A204.1 (cell line): ENCODE data around the gene DDHD1.
"Not testable (repeated sequence)": the region's sequence is repeated elsewhere in the genome, so short reads cannot be mapped to it uniquely, and the experiment has no call there.

Experiments
- FAIRE-seq: peaks from 2 replicates; lab custom pipeline; 2012; peaks lifted over from hg19 to GRCh38; lab: Jason Lieb, UNC

Gene DDHD1

DNA sequence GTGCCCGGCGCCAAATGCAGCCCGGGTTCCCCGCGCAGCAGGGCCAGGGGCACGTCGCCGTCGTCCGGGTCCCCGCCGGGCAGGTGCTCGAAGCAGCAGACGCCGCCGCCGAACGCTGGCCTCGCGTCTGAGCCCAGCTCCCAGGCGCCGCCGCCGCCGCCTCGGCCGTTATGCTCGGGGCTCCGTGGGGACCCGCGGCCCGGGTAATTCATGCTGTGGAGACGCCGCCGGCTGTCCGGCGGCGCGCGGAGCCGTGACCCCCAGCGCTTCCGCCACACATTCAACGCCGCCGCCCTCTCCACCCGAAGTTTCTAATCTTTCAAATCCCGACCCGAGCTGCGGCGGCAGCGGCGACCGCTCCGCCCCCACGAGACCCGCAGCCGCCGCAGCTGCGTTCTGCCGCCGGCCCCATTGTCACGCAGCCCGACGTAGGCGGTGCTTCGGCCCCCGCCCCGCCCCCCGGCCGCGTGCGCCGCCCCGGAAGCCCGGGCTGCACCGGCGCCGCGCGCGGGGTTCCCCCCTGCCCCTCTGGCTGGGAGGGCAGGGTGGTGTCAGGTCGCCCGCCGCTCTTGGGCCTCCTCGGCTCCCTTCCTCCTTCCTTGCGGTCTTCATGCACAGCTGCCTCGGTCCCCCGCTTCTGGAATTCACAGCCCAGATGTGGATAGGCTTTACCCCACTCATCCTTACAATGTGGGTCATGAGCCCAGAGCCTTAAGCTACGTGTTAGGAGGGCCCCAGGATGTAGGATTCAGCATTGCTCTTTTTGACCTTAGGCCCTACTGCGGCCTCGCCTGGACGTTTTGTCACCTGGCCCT is at the start of gene DDHD1:
Gene DDHD1, minus strand, starts transcription at position 437 of the 815 bp plus-strand sequence. Its CDS starts 225 bp downstream, at position 212.
- FAIRE-seq = no peak

DNA sequence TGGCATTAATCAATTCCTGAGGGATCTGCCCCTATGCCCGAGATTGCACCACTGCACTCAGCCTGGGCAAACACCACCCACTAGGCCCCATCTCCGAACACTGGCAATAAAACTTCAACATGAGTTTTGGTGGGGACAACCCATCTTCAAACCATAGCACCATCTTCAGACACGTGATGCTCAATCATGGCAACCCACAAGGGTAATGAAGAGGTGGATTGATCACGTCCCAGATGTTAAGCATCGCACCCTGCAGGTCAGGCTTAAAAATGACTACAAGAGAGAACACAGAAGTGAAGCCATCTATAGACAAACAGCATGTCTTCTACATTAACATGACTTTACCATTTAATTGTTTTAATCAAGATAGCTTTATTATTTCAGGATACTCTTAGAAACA is 42.8 kb upstream of the DDHD1 start:
- FAIRE-seq = no peak

DNA sequence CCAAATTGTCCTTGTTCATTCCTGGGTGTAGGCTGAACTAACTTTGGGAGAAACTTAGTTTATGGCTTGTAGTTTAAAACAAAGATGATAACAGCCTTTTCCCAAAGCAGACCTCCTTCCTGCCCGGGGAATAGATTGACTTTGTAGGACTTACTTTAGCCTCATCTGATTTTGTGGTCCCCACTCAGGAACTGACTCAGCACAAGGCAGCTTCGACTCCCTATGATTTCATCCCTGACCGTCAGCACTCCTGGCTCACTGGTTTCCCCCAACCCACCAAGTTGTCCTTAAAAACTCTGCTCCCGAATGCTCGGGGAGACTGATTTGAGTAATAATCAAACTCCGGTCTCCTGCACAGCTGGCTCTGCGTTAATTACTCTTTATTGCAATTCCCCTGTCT is 40.1 kb upstream of the DDHD1 start:
- no peak for FAIRE-seq

DNA sequence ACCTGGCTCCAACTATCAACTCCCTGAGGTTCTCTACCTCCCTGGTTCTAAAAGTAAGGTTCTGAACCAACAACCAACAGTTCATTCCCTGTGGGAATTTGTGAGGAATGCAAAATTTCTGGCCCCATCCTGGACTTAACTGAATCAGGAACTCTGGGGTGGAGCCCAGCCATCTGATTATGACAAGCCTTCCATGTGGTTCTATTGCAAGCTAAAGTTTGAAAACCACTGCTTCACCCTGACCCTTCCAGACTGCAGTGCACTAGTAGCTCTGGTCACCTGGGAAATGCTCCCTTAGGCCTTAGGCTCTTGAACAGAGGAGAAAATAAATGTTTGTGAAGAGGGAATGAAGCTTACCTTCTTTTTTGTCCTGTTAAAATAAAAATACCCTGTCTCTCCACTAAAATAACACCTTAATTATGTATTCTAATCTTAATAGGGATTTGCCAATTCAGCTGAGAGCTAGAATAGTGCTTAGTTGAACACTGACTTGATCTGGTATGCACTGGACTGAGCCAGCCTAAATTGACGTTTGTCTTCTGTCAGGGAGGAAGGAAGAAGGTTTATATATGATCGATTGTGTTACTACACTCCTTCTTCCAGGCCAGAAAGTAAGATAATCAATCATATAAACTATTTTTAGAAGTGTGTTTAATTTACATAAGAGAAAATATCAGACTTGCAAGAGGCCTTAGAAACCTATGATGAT is 39.1 kb upstream of the DDHD1 start:
- FAIRE-seq = no peak

DNA sequence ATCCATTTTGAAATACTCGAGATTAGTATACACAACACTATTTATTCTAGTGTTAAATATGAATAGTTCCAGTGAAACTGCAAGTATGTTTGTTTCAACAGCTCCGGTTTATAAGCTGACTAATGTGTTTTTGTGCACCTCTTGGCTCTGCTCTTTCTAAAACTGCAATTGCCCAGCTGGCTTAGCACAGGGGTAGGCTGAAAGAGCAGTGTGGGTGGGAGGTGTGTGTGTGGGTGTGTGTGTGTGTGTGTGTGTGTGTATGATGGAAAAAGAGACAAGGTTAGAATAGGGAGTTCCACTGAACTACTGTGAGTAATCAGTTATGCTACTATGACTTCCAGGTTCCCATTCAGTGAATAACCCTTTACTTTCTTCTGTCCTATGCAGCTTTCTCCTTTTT is 37.8 kb upstream of the DDHD1 start:
- no peak for FAIRE-seq

DNA sequence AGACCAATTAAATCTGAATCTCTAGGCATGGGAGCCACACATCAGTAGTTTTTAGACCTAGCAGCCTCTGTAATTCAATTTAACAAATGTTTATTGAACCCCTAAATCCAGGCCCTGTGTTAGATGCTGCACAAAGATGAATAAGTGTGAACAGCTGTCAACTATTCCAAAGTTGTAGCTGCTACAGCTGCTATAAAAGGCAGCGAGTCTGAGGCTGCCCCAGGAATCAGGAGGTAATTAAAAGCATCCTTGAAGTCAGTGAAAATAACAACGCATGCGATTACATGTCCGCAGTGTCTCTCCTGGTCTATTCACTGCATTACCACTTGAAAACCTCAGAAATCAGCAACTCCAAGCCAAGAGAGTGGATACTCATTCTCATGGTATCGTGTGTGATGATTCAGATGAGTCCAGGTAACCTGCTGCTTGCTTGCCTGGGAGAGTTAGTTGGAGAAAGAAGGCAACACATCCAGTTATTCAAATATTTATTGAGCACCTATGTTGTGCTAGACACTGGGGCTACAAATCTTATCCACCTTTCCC is 34.9 kb upstream of the DDHD1 start:
- no peak for FAIRE-seq

DNA sequence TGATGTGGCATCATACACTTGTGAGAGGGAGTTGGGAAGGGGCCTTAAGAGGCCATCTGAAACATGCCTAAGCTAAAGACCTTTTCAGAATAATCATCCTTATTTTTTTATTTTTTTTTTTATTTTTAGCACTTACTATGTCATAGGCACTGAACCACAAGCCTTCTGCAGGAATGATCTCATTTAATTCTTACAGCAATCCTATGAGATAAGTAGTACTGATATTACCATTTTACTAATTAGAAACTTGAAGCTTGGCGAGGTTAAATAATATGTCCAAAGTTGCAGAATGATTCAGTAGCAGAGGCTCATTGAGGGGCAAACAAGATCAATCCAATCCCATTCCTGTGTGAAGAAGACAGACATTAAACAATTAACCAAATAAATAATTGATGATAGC is 33.4 kb upstream of the DDHD1 start:
- FAIRE-seq = no peak

DNA sequence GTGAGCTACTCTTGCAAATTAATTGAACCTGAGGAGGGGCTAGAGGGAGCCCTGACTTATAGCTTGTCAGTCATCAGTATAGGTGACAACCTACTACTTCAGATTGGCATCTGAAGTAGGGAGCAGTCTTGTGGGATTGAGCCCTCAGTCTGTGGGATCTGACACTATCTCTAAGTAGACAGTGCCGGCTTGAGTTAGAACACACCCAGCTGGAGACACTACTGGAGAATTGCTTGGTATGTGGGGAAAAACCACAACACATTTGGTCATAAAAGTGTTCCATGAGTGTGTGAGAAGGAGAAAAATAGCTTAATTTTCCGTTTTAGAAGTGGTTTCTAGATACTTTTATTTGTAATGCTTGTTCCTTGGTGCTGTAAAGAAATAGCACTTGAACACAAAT is 30.5 kb upstream of the DDHD1 start:
- no peak for FAIRE-seq

DNA sequence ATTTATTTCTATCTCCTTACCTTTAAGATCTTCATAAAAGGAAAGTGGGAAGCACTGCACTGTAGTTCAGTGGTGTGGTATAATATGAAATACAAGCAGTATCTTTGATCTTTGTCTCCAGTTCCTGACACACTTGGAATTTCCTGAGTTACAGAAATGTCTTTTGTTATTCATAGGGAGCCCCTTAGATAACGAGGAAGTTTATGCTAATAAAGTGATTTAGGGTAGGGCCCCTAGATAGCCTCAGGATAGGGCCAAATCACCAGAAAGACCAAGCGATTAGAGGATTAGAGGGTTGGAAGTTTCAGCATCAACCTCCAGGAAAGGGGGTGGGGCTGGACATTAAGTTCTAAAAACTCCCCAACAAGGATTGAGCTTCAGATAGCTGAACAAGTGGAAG is 29.9 kb upstream of the DDHD1 start:
- no peak for FAIRE-seq

DNA sequence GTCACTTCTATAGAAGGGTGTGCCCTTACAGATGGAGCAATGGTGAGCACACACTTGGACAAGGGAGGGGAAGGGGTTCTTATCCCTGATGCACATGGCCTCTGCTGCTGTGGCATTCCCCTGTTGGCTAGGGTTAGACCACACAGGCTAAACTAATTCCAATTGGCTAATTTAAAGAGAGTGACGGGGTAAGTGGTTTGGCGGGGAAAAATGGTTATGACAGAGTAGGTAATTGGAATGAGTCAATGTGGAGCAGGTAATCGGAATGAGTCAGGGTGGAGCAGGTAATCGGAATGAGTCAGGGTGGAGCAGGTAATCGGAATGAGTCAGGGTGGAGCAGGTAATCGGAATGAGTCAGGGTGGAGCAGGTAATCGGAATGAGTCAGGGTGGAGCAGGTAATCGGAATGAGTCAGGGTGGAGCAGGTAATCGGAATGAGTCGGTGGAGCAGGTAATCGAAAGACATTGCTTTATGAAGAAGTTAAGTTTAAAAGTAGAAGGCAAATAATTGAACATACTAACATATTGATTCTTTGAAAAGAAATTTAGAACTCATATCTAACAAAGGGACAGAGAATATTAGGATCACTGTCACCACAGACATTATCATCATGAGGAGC is 28.4 kb upstream of the DDHD1 start:
- FAIRE-seq = not testable (repeated sequence)

DNA sequence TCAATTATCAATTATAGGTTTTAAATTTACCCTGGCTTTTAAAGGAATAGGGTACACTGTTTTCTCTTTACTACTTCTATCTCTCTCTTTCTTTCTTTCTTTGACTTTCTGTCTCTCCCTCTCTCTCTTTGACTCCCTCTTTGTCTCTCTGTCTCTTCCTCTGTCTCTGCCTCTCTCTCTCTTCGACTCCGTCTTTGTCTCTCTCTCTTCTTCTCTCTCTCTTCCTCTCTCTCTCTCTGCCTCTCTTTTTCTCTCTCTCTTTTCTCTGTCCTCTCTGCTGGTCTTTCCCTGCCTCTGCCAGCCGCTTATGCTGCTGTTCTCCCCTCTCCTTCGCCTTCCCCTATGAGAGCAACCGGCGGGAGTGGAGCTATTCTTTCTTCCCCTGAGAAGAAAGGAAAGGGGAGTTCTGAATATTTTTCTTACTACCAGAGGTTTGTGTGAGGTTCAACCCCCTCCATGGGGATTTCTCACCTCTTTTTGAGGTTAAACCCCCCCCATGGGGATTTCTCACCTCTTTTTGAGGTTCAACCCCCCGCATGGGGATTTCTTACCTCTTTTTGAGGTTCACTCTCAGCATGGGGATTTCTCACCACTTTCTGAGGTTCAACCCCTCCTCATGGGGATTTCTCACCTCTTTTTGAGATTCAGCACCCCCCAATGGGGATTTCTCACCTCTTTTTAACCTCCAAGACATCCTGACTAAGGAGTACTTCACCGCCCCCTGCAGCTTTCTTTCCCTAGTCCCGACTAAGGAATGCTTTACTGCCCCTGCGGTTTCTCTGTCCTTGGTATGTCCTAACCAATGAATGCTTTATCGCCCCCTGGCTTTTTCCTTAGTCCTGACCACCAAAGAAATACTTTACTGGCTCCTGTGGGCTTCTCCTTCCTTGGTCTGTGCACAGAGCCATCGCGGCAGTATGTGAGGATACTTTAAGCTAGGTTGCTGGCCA is 27.4 kb upstream of the DDHD1 start:
- FAIRE-seq = no peak

DNA sequence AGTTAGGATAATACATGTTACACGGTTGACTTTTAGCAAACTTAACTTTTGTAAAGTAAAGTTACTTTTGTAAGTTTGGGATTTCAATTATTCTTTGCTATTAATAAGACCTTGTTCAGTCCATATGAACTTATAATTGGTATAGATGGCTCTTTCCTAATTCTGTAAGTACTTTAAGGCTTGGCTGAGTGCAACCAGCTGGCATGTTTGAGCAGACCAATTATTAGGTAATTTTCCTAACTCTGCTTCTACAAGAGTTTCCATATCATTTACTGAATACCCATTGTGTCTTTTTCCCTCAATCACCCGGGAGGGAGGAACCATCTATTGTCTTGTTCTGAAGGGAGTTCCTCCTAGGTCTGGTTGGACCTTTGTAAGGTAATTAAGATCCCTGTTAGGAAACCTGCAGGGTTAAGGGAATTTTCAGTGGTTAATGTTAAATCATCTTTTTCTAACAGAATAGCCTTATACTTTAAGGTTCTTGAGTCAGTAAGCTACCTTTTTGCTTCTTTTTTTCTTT is 26.4 kb upstream of the DDHD1 start:
- not testable (repeated sequence) for FAIRE-seq

DNA sequence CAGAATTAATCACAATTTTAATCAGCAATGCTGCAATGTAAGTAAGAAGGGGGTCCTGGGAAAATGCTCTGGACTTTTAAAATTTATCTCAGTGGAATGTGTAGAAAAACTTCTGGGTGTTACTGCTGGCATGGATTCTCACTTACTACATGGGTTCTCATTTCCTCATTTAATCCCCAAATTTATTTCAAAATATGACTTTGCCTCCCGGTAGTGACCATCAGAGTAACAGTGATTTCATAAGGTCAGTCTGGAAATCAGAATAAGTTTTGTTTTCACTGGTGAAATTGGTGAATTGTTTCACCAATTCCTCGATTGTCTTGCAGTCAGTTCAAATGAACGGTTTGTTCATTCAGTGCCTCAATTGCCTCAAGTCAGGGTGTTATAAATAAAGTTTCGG is 22.3 kb upstream of the DDHD1 start:
- no peak for FAIRE-seq

DNA sequence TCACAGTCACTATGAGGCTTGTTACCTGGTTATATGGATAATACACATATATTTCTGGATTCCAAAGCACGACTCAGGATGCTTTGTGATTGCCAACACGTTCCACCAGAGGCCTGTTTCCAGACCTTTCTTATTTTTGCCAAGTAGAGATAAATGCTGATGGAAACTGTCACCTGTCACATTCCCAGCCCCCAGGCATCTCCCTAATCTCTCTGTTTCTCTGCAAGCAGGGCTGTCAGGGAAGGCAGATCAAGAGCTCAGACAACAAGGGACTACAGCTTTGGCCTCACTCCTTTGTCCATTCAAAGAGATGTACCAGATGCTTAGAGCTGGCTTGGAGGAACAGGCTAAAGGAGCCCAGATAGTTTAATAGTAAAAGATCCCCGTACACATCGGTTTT is 21.8 kb upstream of the DDHD1 start:
- no peak for FAIRE-seq

DNA sequence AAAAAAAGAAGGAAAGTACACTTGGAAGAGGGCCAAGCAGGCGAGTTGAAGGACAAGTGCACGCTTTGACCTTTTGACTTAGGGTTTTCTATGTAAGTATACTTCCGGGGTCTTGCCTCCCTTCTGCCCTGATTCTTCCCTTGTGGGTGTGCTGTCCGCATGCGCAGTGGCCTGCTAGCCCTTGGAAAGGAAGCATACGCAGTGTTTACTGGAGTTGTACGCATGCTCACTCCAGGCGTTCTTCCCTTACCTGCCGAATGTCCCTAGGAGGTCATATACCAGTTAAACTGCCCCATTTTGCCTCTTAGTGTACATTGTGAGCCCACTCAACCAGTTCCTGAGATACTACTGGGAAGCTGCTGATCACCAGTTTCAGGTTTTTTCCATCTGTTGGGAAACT is 15.7 kb upstream of the DDHD1 start:
- FAIRE-seq = no peak

DNA sequence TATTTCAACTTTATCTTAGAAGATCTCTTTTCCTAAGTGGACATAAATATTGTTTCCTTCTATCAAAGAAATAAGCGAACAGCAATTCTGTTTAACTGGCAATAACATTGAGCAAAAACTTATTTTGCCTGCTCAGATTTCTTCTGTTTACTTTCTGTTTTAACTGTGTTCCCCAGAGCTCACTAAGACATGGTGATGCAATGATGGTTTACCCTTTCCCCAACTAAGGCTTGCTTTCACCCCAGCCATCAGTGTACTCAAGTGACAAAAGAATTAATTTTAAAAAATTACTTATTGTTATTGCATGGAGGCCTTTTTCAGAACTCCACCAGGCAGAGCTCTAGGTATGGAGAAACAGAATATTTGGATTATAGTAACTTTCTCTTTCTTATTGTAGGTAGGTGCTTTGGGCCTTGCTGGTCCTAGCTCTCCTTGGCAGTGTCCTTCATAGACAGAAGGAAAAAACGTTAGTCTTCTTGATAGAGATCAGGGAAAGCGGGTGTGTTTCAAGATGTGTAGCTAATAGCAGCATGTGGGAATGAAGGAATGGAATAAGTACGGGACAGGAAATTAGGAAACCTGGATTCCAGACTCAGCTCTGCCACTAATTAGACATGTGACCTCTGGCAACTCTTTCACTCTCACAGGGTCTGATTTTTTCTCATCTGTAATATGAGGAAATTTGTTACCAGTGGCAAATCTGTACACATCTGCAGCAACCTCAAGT is 14.6 kb upstream of the DDHD1 start:
- no peak for FAIRE-seq

DNA sequence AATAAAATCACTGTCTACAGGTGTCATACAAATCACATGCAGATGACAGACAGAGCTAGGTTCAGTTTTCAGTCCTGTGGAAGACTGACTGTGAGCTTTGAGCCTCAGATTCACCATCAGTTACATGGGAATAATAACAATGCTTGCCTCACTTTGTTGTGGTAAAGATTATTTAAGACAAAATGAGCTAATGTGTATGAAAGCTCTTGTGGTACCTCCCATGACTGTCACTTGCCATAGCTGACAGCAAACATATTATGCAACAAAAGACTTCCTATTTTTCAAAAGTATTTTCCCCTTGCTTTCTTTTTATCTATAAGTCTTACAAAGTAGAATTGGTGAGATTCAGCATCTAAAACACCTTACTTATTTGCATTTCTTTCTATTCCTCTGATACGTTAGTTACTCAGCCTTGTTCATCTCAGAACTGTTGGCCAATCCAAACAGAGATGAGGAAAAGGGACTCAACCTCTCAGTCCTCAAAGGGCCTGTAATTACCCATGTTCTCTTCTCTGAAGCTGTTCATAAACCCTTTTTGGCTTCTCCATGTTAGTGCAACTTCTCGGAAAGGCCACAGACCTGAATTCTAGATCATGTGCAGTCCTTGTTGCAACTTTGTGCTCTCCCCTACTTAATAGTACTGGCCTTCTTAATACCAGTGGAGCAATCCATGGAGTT is 8.8 kb upstream of the DDHD1 start:
- FAIRE-seq = no peak

DNA sequence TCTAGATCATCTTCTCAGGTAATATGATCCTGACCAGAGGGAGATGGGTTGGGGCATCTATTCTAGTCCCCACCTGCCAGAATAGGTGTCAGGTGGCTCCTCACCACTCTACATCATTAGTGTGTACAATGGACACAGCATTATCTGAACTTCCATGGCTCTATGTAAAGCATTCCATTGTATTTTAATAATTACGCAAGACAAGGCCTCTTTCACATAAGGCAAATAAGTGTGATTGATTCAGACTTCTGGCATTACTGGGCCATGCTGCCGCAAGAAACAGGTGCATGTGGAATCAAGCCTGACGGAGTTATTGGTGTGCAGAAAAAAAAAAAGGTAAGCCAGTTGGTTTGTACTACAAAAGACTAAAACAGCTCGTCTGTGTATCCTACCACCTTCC is 3.1 kb upstream of the DDHD1 start:
- FAIRE-seq = no peak

DNA sequence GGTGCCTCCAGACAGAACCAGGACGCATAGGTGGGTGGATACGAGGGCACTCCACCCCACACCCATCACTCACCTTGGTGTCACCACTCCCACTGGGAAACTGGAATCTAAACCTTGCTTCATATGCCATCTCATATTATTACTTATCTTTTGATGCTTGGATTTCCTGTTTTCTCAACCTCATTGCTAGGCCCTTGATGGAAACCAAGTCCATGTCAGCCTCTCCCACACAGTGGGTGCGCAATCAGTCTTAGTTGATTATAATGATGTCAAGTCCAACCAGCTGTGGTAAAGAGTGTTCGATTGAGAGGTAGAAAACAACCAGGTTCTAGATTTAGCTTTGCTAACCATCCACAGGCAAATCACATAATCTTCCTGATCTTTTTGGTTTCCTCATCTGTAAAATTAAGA is 584 bp upstream of the DDHD1 start:
- no peak for FAIRE-seq

DNA sequence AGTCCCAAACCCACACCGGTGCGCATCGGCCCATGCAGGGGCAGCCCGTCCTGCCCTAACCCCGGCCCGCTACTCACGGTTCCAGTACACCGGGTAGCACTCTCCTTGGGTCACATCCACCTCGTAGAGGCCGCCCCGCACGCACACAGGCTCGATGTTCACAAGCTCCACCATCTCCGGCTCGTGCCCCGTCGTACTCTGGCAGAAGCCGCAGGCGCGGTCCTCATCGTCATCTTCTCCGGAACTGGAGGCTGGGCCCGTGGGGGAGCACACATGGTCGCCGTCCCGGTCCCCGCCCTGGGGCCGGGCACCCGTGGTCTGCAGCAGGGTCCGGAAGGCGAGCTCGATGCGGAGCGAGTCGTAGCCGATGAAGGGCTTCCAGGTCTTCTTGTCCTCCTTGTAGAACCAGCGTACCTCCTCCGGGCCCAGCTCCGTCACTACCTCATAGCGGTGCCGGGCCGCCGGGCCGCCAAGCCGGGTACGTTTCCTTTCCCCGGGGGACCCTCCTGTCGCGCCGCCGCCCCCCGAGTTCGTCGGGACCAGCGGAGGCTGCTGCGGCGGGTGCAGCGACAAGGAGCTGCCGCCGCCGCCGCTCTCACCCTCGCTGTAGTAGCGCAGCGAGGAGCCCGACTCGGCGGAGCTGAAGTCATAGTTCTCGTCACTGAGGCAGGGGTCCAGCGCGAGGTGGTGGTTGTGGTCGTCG is 788 bp downstream of the DDHD1 start:
- FAIRE-seq = no peak
